ENCODE measurements around the gene VLDLR. TPM values are rescaled to one million over a fixed set of nuclear protein-coding genes. Genes with fewer than 3 reads are reported as not detected.

VLDLR gene
- total RNA-seq, 1 donor from 2014 or later = 47.9 TPM

DNA sequence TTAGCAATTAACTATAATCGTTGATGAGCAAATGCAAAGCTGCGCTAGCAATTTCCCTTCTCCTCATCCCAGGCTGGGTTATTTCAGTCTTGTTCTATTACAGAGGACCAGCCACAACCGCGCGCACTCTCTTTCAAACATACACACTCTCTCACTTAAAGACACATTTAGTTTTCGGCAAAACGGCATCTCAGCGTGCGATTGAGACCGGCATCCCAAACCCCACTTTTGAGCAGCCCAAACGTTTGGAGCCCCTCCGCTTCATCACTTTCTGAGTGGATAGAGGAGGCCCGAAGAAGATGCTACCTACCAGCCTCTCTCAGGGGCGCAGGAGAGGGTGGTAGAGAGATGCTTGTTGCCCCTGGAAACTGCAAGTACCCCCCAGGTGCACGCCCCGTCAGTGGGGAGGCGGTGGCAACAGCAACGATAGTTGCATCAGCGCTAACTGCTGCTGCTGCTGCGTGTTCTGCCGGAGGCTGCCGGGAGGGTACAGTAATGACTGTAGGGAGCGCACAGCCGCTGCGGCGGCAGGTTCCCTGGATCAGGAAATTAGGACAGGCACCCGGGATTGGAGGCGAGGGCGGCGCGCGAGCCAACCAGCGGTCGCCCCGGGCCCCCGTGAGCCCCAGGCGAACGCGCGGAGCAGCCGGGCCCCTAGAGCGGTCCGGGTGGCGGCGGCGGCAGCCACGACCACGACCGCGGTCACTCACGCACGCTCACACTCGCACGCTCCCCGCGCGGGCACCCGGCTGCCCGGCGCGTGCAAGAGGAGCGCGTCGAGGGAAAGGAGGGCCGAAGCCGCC, 467 bp upstream of the VLDLR start:
- peak; percentile 91 for DNase-seq (ENCODE audit: low spot score)

DNA sequence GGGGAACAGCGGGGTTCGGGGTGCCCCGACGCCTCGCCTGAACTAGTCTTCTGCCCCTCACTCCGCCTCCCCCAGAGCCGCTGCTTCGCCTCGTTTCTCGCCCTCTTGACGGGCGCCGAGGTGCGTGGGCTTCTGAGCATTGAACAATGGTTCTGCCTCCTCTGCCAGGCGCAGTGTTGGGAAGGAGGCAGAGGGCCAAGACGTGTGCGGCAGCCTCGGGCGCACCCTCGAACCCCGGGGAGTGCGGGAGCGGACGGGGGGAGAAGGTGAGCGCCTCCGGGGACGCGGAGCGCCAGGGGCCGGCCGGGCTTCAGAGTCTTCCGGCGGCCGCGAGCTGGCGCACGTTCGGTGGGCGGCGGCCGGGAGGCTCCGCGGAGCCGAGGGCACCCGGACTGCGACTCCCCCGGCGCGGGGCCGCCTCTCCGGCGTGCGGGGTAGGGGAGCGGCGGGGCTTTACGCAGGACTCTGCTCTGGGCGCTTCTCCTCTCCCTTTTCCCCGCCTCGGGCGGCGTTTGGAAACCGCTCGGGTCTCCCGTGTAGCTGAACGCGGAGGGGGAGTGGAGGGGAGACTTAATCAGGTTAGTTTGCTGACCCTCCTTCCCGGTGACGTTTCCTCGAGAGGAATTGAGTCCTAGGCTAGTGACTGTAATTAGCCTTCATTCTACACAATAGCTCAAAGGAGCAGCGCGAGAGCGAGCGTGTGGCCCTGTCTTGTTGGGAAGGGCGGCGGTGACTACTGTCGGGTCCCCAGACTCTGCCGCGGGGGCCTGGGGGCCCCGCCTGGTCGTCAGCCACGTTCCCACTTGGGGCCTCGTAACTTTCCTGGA, 1.1 kb downstream of the VLDLR start:
- DNase-seq (ENCODE audit: low spot score) = no peak

DNA sequence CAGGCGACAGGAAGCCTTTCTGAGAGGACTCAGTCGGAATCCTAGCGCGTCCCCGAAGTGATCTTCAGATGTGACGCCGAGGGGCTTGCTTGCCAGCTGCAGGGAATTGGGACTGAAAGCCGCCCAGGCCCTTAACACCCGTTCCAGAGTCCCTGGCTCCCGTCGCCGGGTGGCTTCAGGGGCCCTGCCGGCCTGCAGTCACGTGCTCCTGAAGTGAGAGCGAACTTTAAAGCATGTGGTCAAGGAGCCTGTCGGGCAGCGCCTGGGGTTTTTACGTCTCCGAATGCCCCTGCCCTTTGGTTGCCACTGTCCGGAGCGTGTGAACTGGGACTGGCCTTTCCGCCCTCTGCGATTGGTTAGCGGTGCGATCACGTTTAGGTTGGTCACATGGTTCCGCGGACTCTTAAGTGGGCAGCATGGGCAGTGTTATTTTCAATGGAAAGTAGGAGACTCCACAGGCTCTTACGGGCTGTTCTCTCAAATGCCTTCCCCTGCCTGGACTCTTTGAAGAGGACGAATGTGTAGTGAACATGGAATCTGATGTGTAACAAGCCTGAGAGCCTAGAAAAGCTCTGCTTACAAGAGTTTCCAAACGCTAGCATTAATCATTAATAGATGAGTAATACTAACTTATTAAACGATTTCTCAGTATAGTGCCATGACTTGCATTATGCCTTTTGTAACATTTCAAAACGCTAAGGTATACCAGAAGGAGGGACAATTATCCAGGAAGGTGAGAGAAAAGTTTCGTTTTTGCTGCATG, 1.9 kb downstream of the VLDLR start:
- peak; percentile 90 for DNase-seq (ENCODE audit: low spot score)

DNA sequence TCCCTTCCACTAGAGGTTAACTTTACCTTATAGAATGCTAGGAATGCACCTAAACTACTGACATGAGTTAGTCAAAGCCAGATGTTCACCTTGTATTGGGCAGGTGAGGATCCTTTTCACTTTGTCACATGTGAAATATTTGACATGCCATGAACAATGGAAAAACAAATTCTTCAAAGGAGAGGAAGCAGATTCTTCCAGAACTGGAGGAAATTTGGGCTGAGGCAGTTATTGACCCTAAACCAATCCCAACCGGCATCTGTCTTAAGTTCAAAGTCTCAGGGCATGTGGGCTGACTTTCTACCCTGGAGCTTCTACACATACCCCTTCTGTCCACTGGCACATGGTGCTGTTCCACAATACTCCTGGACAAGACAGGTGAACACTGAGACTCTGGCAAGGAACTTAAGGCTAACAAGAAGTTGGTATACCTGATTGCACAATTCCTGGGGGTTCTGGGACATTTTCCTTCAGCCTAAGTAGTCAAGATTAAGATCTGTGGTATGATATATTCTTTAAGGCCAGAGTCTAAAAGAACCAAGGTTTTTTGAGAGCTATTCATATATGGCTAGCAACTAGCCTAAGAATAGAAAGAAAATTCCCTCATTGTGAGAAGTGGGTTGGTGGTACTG, 2.6 kb downstream of the VLDLR start:
- DNase-seq (ENCODE audit: low spot score) = no peak

DNA sequence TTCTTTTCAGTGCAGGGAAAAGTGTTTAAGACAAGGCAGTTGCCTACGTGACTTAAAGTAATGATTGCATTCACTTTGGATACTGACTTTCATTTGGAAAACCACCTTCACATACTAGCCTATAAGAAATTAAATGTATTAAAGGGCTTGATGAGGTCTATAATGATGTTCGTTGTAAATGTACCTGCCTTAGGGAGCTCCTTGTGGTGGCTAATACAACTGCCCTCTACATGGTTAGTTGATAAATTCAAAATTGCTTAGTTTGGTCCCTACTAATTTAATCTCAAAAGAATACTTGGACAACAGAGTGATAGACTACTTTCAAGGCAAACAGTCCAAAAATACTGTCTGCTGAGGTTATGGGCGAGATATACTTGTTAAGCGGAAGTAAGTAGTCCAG, 3.8 kb downstream of the VLDLR start:
- no peak for DNase-seq (ENCODE audit: low spot score)

DNA sequence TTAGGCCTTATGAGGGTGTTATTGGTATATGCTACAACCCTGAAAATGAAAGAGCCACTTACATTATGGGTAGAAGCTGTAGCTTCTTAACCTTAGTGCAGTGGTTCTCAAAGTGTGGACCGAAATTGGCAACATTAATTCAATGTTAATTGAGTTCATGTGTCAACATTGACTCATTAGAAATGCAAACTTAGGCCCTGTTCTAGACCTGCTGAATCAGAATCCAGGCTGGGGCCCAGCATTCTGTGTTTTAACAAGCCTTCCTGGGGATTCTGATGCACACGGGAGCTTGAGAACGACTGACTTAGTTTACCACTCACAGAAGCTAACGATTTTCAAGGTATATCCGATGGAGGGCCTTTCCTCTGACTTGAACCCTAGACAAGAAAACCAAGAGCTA, 7.3 kb downstream of the VLDLR start:
- DNase-seq (ENCODE audit: low spot score) = no peak

DNA sequence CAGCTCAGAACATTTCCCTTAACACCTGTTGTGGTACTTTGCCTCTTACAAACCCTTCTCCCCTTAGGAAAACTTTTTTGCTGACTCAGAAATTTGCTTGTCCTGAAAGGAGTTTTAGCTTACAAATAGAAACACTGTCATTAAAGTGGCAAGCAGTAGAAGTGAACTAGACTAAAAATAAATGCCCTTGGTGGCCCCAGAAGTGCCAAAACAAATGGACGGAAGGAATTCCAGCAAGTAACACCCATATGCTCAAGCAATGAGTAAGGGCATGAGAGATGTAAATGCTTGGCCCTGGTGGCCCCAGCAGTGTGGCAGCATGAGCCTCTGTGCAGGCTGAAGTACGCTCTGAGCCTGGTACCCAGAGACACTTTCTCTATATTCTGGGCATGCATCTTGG, 8.6 kb downstream of the VLDLR start:
- DNase-seq (ENCODE audit: low spot score) = no peak

DNA sequence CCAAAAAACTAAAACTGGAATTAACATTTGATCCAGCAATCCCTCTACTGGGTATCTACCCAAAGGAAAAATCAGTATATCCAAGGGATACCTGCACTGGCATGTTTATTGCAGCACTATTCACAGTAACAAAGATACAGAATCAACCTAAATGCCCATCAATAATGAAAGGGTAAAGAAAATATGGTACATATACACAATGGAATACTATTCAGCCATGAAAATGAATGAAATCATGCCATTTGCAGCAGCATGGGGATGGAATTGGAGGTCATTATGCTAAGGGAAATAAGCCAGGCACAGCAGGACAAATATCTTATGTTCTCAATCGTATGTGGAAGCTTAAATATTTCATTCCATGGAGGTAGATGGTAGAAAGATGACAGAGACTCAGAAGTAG, 9.7 kb downstream of the VLDLR start:
- DNase-seq (ENCODE audit: low spot score) = no peak

DNA sequence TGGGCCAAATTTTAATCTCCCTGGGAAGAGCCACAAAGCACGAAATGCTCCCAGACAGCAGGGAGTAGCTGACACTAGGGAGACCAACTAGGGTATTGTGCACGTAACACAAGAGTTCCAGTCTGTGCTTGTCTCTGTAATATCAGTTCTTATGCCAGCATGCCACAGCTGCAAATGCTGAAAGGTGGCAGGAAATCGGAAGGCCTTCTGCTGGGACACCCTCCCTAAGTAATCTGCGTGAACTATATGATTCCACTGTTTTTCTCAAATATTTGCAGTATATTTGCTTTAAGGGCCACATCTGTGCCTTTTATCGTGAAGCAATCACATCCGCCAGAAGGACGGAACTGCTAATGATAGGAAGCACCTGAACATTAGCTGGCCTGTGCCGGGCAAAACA, 12.6 kb downstream of the VLDLR start:
- no peak for DNase-seq (ENCODE audit: low spot score)

DNA sequence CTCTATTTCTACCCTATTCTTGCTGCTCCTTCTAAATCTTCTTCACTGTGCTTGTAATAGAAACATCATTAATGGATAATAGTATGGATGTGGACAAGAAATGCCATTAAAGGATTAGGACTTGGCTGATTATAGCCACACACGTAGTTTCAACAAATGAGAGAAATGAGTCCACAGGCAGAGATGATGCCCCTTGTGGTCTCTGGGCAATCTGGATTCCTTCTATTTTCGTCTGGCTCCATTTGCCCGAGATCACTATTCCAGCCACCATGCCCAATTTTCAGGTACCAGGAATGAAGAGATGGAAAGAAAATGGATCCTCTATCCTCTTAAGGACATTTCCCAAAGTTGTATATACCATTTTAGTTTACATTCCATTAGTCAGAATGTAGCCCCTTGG, 13.2 kb downstream of the VLDLR start:
- DNase-seq (ENCODE audit: low spot score) = no peak

DNA sequence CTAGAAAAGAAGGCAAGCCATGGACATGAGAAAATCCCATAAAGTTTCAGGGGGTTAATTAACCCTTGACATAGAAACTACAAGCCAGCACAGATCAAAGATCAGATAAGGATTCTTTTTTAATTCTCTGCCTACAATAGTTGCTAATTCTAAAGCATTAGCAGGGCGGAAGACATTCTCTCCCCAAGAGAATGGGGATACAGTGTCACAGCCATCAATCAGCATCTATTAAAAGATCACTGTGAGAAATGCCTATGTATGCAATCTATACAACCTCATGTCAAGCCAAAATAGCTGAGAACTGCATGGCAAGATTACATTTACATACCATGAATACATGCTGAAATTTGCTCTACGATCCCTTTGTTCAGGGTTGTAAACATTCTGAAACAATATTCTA, 14.3 kb downstream of the VLDLR start:
- no peak for DNase-seq (ENCODE audit: low spot score)

DNA sequence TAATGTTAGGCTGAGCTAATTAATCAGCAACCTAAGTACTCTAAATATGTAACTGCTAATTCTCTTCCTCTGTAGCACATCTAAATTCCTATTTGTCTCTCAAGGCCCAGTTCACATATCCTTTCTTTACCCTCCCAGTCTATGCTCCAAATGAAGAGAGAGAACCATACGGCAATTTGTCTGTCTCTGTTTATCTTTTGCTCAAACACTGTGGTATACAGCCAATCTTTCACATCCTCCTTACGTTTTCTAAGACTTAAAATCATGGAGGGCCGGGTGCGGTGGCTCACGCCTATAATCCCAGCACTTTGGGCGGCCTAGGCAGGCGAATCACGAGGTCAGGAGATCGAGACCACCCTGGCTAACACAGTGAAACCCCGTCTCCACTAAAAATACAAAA, 15.8 kb downstream of the VLDLR start:
- DNase-seq (ENCODE audit: low spot score) = no peak

DNA sequence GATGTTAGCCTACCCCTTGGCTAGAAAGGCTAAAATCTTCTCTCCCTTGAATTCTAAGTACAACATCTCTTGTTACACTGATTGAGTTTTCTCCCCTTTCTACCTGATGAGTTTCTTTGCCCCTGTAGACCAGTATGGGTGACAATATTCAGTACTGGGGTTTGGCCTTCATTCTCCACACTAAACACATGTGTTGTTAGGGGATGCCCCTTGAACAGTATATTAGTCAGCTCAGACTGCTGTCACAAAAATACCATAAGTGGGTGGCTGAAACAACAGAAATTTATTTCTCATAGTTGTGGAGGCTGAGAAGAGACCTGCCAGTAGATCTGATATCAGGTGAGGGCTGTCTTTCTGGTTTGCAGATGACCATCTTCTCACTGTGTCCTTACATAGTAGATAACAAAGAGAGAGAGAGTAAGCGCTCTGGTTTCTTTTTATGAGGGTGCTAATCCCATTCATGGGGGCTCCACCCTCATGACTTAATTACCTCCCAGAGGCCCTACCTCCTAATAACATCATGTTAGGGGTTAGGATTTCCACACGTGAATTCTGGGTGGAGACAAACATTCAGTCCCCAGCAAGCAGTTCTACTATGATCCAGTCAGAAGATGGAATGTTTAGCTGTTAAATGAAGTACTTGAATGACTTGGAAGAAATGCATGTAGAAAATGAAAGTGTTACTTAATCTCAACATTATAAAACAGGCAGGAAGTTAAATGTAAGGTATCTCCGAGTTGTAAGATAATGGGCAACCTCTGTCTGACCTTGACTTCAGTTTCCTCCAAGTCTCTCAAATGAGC, 17.5 kb downstream of the VLDLR start:
- DNase-seq (ENCODE audit: low spot score) = no peak

DNA sequence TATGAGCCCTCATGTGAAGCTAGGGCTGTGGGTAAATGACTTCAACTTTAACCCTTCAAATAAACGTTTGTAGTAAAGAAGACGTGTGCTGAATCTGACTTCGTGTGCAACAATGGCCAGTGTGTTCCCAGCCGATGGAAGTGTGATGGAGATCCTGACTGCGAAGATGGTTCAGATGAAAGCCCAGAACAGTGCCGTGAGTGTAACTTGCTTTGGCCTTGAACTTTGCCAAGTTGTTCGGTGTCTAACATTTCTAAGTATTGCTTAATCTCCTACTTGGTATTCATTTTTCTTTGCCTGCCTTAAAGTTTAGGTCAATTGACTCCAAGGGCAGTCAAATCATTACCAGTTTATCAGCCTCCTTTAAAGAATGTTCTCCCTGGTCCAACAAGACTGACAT, 18.2 kb downstream of the VLDLR start:
- no peak for DNase-seq (ENCODE audit: low spot score)

DNA sequence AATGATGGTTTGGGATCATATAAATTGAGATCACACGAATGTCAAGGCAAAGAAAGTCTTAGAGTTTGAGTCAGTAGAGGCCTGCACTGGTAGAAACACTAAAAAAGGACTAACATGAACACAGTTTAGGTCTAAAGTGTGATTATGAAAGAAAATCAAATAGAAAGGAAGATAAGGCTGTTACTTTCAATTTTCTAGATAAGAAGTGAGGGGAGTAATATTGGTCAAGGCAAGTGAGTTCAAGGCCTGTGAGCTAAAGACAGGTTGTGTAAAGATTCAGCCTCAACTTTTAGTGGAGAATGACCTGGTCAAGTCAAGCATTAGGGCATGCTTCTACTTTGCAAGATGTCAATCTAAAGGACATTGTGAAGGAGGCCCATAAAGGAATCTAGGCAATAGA, 19.0 kb downstream of the VLDLR start:
- no peak for DNase-seq (ENCODE audit: low spot score)

DNA sequence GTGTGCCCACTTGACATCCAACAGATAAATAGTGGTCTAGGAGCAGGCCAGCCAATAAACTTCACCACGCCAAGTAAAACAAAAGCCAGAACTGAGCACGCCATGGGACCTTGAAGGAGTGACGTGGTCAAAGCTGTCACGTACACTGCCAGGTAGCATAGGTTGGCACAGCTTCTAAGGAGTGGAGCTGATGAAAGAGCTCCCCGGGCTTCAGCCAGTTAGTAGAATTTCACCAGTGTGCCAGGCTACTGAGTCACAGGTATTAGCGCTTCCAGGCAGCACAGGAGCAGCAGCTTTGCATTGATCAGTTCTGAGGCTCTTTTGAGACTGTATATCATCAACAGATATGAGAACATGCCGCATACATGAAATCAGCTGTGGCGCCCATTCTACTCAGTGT, 19.4 kb downstream of the VLDLR start:
- no peak for DNase-seq (ENCODE audit: low spot score)

DNA sequence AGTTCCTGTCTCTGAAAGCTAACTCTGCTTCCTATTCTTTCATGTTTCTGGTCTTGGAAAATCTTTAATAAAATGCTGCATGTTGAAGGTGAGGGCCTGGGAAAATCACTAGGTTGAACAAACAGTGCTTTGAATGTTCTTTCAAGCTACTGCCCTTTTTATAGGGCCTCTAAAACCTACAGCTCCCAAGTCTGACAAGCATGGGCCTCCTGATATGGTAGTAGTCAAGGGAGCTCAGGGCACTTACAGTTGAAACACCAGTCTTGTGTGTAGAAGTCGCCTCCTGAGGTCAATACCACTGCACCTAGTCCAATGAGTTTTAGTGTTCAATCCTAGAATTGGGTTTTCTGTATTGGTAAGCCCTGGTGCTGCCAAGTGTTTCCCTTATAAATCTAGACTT, 20.5 kb downstream of the VLDLR start:
- DNase-seq (ENCODE audit: low spot score) = no peak

DNA sequence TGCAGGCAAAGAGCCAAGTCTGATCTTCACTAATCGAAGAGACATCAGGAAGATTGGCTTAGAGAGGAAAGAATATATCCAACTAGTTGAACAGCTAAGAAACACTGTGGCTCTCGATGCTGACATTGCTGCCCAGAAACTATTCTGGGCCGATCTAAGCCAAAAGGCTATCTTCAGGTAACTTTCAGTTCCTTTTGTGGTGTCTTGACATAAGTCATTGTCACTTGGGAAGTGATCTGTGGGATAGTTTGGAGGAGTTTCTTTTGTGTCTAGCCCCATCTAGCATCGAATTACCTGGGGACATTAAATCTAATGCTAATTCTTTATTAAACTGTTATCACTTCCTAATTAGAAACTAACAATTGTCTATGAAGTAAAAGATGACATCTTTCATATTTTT, 24.0 kb downstream of the VLDLR start:
- no peak for DNase-seq (ENCODE audit: low spot score)

DNA sequence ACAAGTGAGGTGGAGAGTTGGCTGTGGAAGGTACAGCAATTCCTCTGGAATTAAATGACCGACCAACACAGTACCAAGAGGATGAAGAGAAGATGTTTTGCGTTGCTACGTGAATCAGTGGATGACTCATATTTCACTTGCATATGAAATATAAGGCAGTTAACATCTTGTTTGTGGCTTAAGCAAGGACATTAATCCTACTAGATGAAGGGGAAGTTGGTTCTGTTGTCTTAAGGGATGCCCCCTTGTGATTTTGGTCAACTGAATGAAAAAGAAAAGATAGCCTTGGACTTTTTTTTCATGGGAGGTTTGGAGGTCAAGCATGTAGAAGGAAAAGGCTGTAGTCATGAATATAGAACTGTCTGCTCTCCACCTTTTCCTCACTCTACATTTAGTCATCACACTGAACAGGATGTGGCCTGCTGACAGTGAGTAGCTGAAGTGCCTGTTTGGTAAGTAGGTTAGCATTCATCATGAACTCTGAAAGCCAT, 33.9 kb downstream of the VLDLR start:
- no peak for DNase-seq (ENCODE audit: low spot score)

DNA sequence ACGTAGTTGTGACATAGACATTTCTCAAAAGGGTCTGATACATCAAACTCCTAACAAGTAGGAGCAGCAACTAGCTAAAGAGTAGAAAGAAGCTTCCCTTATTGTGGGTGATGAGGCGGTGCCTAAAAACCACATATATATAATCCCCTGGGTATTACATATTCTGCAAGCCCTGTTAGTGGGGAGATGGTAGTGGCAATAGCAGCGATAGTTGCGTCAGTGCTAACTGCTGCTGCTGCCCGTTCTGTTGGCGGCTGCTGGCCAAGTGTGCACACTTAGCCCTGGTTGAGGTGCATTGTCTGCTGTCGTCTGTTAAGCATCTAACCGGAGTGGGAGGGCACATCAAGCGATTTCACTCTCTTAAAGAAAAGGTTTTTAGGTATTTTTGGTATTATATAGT, 35.8 kb downstream of the VLDLR start:
- no peak for DNase-seq (ENCODE audit: low spot score)

DNA sequence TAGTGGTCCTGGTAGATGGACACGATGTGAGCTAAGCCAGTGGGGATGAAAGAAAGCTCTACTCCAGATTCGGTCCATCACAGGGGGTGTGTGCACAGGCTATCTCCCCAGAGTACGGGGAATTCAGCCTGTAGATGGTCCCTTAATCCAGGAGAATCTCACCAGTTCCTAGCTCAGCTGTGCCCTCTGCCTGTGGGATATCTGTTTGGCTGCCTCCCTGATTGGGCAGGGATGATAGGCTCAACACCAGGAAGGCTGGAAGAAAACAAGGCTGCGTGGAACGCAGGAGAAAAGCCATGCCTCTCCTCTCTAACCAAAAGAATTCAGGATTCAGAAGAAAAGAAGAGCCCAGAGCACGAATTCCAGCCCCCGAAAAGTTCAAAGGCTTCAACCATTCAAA, 40.9 kb downstream of the VLDLR start:
- DNase-seq (ENCODE audit: low spot score) = no peak
